ENCODE measurements around the gene TOMM5.
A peak's percentile ranks its signal among the peaks of the same experiment; 100 is the strongest.

TOMM5 gene

DNA sequence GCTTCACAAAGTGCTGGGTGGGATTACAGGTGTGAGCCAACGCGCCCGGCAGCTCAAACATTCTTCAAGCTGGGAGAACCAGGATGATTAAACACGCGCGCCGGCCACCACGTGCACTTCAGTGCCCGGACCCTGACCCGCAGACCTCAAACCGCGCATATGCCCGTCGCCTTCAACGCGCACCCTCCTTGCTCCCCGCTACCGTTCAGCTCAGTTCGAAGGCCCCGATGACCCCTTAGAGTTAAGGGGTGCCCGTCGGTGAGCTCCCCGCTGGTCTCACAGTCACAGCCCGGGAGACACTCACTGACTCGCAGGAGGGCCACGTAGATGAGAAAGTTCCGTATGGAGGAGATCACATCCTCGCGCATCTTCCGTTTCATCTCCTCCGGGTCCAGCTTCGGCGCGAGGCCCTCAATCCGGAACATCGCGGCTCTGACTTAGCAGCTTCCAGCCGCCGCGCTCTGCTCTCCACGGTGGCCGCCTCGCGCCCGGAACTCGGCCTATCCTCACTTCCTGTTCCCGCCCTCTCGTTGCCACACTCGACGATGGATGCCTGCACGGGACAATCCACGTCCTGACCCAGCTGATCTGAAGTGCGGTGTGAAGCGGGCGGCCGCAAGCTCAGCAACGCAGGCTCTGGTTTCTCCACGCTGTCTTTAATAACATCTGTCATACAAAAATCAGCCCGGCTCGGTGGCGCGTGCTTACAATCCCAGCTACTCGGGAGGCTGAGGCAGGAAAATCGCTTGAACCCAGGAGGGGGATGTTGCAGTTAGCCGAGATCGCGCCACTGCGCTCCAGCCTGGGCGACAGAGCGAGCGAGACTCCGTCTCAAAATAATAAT, at the start of gene TOMM5:
Gene TOMM5 (minus strand): TSS at position 490 of the 844 bp plus-strand sequence. CDS start 65 bp downstream, at position 425.
- TF ChIP-seq, protein P1, sequence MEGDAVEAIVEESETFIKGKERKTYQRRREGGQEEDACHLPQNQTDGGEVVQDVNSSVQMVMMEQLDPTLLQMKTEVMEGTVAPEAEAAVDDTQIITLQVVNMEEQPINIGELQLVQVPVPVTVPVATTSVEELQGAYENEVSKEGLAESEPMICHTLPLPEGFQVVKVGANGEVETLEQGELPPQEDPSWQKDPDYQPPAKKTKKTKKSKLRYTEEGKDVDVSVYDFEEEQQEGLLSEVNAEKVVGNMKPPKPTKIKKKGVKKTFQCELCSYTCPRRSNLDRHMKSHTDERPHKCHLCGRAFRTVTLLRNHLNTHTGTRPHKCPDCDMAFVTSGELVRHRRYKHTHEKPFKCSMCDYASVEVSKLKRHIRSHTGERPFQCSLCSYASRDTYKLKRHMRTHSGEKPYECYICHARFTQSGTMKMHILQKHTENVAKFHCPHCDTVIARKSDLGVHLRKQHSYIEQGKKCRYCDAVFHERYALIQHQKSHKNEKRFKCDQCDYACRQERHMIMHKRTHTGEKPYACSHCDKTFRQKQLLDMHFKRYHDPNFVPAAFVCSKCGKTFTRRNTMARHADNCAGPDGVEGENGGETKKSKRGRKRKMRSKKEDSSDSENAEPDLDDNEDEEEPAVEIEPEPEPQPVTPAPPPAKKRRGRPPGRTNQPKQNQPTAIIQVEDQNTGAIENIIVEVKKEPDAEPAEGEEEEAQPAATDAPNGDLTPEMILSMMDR (conservative IDR thresholded peaks at IDR 0.05) = no peak
- TF ChIP-seq ZFX (IDR thresholded peaks at IDR 0.05) = peak; percentile 76

DNA sequence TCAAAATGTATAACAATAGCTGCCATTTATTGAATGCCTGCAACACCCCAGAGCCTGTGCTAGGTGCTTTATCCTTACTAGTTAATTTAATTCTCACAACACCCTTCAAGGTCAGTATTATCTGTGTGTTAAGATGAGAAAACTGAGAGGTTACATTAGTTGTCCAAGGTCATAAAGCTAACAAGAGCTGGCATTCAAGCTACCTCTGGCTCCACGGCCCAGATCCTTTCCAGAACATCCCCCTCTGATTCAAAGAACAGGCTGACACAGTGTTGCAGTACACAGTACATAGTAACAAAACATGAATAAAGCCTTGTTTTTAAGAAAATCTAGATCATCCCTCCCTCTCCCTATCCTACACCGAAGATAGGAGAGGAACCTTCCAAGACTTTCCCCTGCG, 48.9 kb upstream of the TOMM5 start:
- no peak overlapping the region for H3K27ac ChIP-seq
- no peak for TF ChIP-seq ZFX (IDR thresholded peaks at IDR 0.05)
- TF ChIP-seq, protein P1 (conservative IDR thresholded peaks at IDR 0.05) = no peak

More for the DNA sequence above, at the start of gene TOMM5:
- peak within 1 kb of the TSS; percentile 94 for H3K27ac ChIP-seq

DNA sequence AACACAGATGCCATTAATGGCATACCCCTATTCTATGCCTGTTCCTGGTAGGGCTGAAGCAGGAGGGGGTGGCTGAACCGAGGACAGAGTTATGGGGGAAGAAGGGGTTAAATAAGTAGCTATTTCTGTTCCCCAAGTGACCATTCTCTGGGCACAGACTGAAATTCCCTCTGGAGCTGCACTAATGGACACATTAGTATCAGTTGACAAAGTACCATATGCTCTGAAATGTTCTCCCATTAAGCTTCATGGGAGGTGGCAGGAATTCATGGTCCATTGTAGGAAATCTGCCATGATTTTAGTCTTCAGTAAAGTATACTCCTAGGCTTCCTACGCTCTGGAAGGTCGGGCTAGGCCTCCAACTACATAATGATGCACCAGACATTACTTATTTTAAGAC, 47.8 kb upstream of the TOMM5 start:
- TF ChIP-seq ZFX (IDR thresholded peaks at IDR 0.05) = no peak
- H3K27ac ChIP-seq = no peak overlapping the region

DNA sequence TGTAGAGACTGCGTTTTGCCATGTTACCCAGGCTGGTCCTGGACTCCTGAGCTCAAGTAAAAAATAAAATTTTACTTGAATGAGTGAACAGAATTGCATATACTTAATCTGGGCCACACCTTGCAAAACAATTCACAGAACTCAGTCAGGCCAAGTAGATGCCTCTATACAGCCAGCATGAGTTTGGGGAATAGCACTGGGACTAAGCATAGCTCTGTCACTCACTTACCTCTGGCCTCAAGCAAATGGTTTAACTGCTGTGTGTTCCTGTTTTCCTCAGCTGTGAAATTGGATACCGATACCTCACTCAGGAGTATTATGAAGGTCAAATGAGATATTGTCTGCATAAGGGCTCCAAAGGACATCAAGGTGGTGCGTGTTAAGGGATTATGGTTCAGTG, 47.4 kb upstream of the TOMM5 start:
- no peak for TF ChIP-seq ZFX (IDR thresholded peaks at IDR 0.05)
- TF ChIP-seq, protein P1 (conservative IDR thresholded peaks at IDR 0.05) = no peak
- no peak overlapping the region for H3K27ac ChIP-seq

DNA sequence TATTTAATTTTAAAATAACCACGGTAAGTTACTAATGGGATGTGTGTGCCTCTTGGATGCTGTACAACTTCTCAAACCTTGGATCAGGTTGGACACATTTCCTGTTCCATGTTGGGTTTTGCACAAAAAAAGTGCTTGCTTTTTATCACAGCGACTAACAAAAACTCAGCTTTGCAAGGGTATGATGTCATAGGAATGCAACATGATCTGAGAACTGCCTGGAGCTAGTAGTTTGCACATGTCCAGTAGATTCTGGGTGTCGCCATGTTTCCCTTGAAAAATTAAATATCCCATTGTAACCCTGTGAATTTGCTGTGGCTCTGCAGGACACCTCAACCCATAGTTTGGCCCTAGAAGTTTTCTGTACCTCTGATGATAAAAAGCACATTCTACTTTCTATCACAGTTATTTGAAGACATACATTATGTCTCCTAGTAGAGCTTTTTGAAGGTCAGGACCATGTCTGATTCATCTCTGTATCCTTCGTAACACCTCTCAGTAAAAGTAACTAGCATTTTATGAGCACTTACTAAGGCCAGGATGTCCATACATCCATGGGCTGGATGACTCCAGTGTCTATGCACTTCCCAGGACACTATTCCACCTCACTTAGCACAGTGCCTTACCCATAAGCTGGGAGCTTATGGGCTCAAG, 46.8 kb upstream of the TOMM5 start:
- TF ChIP-seq, protein P1 (conservative IDR thresholded peaks at IDR 0.05) = no peak
- TF ChIP-seq ZFX (IDR thresholded peaks at IDR 0.05) = no peak
- H3K27ac ChIP-seq = no peak overlapping the region

DNA sequence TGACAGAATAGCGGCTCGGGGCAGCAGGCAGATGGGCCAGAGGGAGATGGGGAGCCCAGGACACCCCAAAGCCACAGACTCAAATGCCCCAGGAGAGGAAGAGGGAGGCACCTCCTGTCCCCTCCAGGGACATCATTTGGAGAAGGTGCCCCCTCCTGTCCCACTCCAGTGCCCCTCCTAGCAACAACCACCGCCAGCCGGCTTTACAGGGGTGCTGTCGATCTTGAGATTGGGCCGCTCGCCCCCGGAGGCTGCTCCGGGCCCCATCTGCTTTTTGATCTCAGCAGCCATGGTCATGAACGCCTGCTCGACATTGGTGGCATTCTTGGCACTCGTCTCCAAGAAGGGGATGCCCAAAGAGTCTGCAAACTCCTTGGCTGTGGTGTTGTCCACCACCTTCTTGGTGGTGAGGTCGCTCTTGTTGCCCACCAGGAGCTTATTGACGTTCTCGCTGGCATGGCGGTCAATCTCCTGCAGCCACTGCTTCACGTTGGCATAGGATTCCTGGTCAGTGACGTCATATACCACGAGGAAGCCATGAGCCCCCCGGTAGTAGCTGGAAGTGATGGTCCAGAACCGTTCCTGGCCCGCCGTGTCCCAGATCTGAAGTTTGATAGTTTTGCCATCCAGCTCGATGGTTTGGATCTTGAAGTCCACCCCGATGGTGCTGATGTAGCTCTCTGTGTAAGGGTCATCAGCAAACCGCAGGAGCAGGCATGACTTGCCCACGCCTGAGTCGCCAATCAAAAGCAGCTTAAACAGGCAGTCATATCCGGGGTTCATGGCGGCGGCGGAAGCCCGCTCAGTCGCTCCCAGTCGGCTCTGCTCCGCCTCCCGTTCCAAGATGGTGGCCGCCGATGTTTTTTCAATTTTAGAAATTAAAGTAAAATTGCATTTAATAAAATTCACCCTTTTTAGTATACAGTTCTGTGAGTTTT, 44.4 kb upstream of the TOMM5 start:
- TF ChIP-seq, protein P1 (conservative IDR thresholded peaks at IDR 0.05) = no peak
- no peak for TF ChIP-seq ZFX (IDR thresholded peaks at IDR 0.05)
- no peak overlapping the region for H3K27ac ChIP-seq

DNA sequence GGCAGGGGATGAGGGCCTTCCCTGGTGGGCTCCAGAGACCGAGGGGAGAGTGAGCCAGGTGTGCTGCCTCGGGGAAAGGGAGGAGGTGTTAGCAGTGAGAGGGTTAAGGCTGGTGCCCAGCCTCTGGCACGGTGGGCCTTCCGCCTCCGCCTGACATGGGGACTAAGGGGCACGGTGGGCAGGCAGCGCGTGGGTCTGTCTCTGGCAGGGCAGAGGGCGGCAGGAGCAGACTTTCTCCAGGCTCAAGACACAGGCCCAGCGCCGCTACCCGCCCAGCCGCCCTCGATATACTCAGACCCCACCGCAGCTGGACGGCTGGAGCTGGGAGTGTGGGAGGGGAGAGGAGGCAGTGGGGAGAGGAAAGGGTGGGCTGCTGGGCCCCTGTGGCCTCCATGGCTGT, 43.4 kb upstream of the TOMM5 start:
- no peak overlapping the region for H3K27ac ChIP-seq
- TF ChIP-seq, protein P1 (conservative IDR thresholded peaks at IDR 0.05) = no peak
- TF ChIP-seq ZFX (IDR thresholded peaks at IDR 0.05) = no peak
